HepG2 (cell line): ENCODE data around the gene ST6GALNAC4. TPM values are rescaled to one million over a fixed set of nuclear protein-coding genes. Genes with fewer than 3 reads are reported as not detected.

Experiments
- BCL3 ChIP-seq: sonication (generic); formaldehyde crosslinking; IDR thresholded peaks from 2 replicates; pipeline ENCODE4 v1.5.1; 2020; ENCODE audit warnings: mild to moderate bottlenecking, missing genetic modification reagents, moderate library complexity
- ELF3 ChIP-seq: IDR thresholded peaks from 2 replicates; pipeline ENCODE4 v1.6.1; 2016; ENCODE audit warnings: missing genetic modification reagents, missing compliant biosample characterization
- KDM2A ChIP-seq: sonication (generic); formaldehyde crosslinking; IDR thresholded peaks from 2 replicates; pipeline ENCODE4 v1.4.0; 2020; ENCODE audit warnings: low read depth, missing genetic modification reagents, borderline replicate concordance
- MAZ ChIP-seq, 2 experiments: sonication (generic) in 1 of 2; formaldehyde crosslinking in 1 of 2; IDR thresholded peaks; 2 replicates each; pipeline versions ENCODE4 v1.5.0 to v1.6.1; 2012 to 2020; ENCODE audit warnings: low read depth in 2 of 2, mild to moderate bottlenecking in 2 of 2, borderline replicate concordance in 1 of 2, improper control_type of control experiment in 1 of 2, low read length in 1 of 2, missing genetic modification reagents in 1 of 2, moderate library complexity in 1 of 2
- NFRKB ChIP-seq: fragments of 450-650 bp; IDR thresholded peaks from 2 replicates; pipeline ENCODE4 v1.6.1; 2017
- ZFX ChIP-seq: sonication (generic); formaldehyde crosslinking; IDR thresholded peaks from 2 replicates; pipeline ENCODE4 v1.4.0; 2020; ENCODE audit warnings: mild to moderate bottlenecking, low read depth, missing genetic modification reagents, moderate library complexity
- ZNF407 ChIP-seq: sonication (generic); formaldehyde crosslinking; IDR thresholded peaks from one replicate; pipeline ENCODE4 v1.5.1; 2020; ENCODE audit warnings: mild to moderate bottlenecking, missing genetic modification reagents; ENCODE audit errors: not compliant biosample characterization
- ZNF549 ChIP-seq: sonication (generic); formaldehyde crosslinking; IDR thresholded peaks from 2 replicates; pipeline ENCODE4 v1.5.0; 2020; ENCODE audit warnings: missing genetic modification reagents
- ZNF687 ChIP-seq: sonication (generic); formaldehyde crosslinking; IDR thresholded peaks from 2 replicates; pipeline ENCODE4 v1.5.1; 2020; ENCODE audit warnings: mild to moderate bottlenecking, missing genetic modification reagents, moderate library complexity
- ZNF879 ChIP-seq: sonication (generic); formaldehyde crosslinking; IDR thresholded peaks from 2 replicates; pipeline ENCODE4 v1.8.1; 2023; ENCODE audit warnings: missing genetic modification reagents
- ZNF883 ChIP-seq: sonication (generic); formaldehyde crosslinking; IDR thresholded peaks from 2 replicates; pipeline ENCODE4 v1.5.1; 2020; ENCODE audit warnings: mild to moderate bottlenecking, missing genetic modification reagents; ENCODE audit errors: not compliant biosample characterization
- polyA plus RNA-seq, 8 experiments: library from polyadenylated mRNA; depleted of rRNA in 3 of 8; stranded (reverse) in 7 of 8; unstranded in 1 of 8; fragments of >200 nt; fragmentation: Illumina TruSeq in 4 of 8; extraction: Trizol in 4 of 8; gene quantifications; 2 replicates each; pipeline versions ENCODE4 v1.2.1 to v1.2.3, GENCODE V29; 2011 to 2016; ENCODE audit warnings: low read depth in 4 of 8, missing spikeins in 1 of 8, mixed read lengths in 1 of 8; ENCODE audit not compliant: insufficient read depth in 1 of 8
- total RNA-seq, 5 experiments: library from RNA; depleted of rRNA; stranded (reverse); fragments of >200 nt; fragmentation: Illumina TruSeq; extraction: Trizol; gene quantifications; 2 replicates each; pipeline ENCODE4 v1.2.3, GENCODE V29; 2016; ENCODE audit warnings: low read depth in 1 of 5

Gene ST6GALNAC4
- total and polyA plus RNA-seq, 2 of the 13 experiments (the other 11 are each of a cell fraction or from before 2014, with no cell fraction given) = 18.8 to 27.7 TPM

DNA sequence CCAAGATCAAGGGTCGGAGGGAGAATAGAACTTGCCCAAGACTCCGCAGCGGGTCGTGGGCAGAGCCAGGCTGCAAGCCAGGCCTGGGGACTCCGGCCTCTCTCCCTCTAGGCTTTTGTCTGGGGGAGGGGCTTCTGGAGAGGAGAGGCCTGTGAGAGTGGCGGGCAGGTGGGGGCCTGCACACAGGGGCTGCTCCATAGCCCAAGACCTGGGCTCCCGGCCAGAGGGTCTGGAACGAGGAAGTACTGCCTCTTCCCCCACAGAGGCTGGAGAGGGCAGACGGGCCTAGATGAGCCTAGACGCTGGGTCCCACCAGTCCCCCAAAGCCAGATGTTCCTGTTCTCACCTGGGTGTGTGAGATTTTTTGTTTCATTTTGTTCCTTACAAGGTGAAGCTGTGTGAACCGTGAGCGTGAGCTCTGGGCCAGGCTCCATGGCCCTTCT lies 12.3 kb downstream of the ST6GALNAC4 start (continued):
- TF ChIP-seq ZFX (CRISPR knock-in tag) (peak; percentile 63; the same call in 1 of the 2 replicates), ELF3 (peak; percentile 64), ZNF407 (CRISPR knock-in tag) (peak; percentile 28), ZNF687 (CRISPR knock-in tag) (peak; percentile 39; the same call in 1 of the 2 replicates), BCL3 (CRISPR knock-in tag) (0 out of 2 replicates have a peak, but pooled peaks have one; percentile 56), ZNF549 (no peak), ZNF879 (peak; percentile 72; the same call in 1 of the 2 replicates), MAZ (IDR thresholded peaks at IDR 0.05; ENCODE audit: borderline replicate concordance, low read depth, low read length) (no peak), MAZ (CRISPR knock-in tag; IDR thresholded peaks at IDR 0.05; ENCODE audit: low read depth) (no peak), KDM2A (CRISPR knock-in tag) (peak; percentile 37; the same call in 1 of the 2 replicates), ZNF883 (peak; percentile 55), NFRKB (no peak)
